Endothelial cell of umbilical vein (primary cell): ENCODE measurements around the gene LCN6. TPM values are rescaled to one million over a fixed set of nuclear protein-coding genes. Genes with fewer than 3 reads are reported as not detected.

ENCODE experiments used
- BruUV-seq: library from RNA; stranded (reverse); fragments of 400-500 nt; replicated peaks from 2 replicates; lab custom pipeline; 2021; lab: Mats Ljungman, UMichigan
- CTCF ChIA-PET: fragments of 300-600, 350-600 bp; sonication (Branson Sonifier 250); formaldehyde crosslinking; loops from one replicate; lab custom pipeline; 2021; ENCODE audit warnings: antibody characterized with exemption, inconsistent platforms; lab: Charles Lee
- POLR2A ChIA-PET: fragments of 300-600, 350-600 bp; sonication (Branson Sonifier 250); formaldehyde crosslinking; loops from one replicate; lab custom pipeline; 2021; ENCODE audit warnings: antibody characterized with exemption, inconsistent platforms; lab: Charles Lee
- DNase-seq: peaks from one replicate; pipeline ENCODE4 v3.0.0-alpha.2; 2011; ENCODE audit warnings: low read depth, low spot score
- FAIRE-seq: peaks from 2 replicates; lab custom pipeline; 2011; peaks lifted over from hg19 to GRCh38; lab: Jason Lieb, UNC
- H2AFZ ChIP-seq: 2 replicates; pipeline ENCODE4 v1.6.0; 2012; ENCODE audit warnings: low read depth, low read length, control low read depth, inconsistent platforms
- H3K27ac ChIP-seq: 2 replicates; pipeline ENCODE4 v1.5.1; 2011; ENCODE audit warnings: low read depth, mild to moderate bottlenecking, control low read depth, low read length, moderate library complexity; ENCODE audit not compliant: insufficient read depth
- H3K27me3 ChIP-seq, 2 experiments: 2 replicates each; pipeline versions ENCODE4 v1.6.0 to v1.6.1; 2011; ENCODE audit warnings: low read length in 2 of 2, mixed read lengths in 1 of 2; ENCODE audit not compliant: control insufficient read depth in 2 of 2, insufficient read depth in 2 of 2
- H3K36me3 ChIP-seq, 2 experiments: 2 replicates in 1 of 2; 3 replicates in 1 of 2; pipeline ENCODE4 v1.5.1; 2011; ENCODE audit warnings: low read length in 2 of 2, mild to moderate bottlenecking in 1 of 2, moderate library complexity in 1 of 2; ENCODE audit not compliant: control insufficient read depth in 2 of 2, insufficient read depth in 2 of 2; ENCODE audit errors: extremely low read depth in 1 of 2
- H3K4me1 ChIP-seq: 3 replicates; pipeline ENCODE4 v1.5.1; 2011; ENCODE audit warnings: mild to moderate bottlenecking, low read length; ENCODE audit not compliant: control insufficient read depth, insufficient read depth; ENCODE audit errors: extremely low read depth
- H3K4me2 ChIP-seq: 2 replicates; pipeline ENCODE4 v1.6.1; 2011; ENCODE audit warnings: low read length, control low read depth, mixed read lengths; ENCODE audit not compliant: insufficient read depth
- H3K4me3 ChIP-seq, 3 experiments: fragments of 200-600 bp in 1 of 3; sonication (generic), shearing (Covaris generic) in 1 of 3; replicated peaks in 1 of 3; 2 replicates each; pipeline ENCODE4 v1.5.1; 2011 to 2016; ENCODE audit warnings: control low read depth in 3 of 3, low read length in 3 of 3, mild to moderate bottlenecking in 2 of 3, inconsistent platforms in 1 of 3, low read depth in 1 of 3, moderate library complexity in 1 of 3; ENCODE audit not compliant: insufficient read depth in 1 of 3
- H3K79me2 ChIP-seq: 2 replicates; pipeline ENCODE4 v1.6.0; 2012; ENCODE audit warnings: low read length, inconsistent platforms; ENCODE audit not compliant: control insufficient read depth, insufficient read depth
- H3K9ac ChIP-seq: replicated peaks from 2 replicates; pipeline ENCODE3; 2011; ENCODE audit warnings: low read length, control low read depth; ENCODE audit not compliant: insufficient read depth; ENCODE audit errors: extremely low read depth
- H3K9me1 ChIP-seq: replicated peaks from 3 replicates; pipeline ENCODE4 v1.6.0; 2011; ENCODE audit warnings: mild to moderate bottlenecking, low read length; ENCODE audit not compliant: control insufficient read depth, insufficient read depth; ENCODE audit errors: extremely low read depth
- H3K9me3 ChIP-seq: replicated peaks from 2 replicates; pipeline ENCODE4 v1.5.1; 2012; ENCODE audit warnings: low read length, inconsistent platforms; ENCODE audit not compliant: control insufficient read depth, insufficient read depth
- H4K20me1 ChIP-seq: replicated peaks from 2 replicates; pipeline ENCODE3; 2011; ENCODE audit warnings: mild to moderate bottlenecking, low read length; ENCODE audit not compliant: control insufficient read depth, insufficient read depth; ENCODE audit errors: extremely low read depth
- EZH2 ChIP-seq: IDR thresholded peaks from 2 replicates; pipeline ENCODE4 v1.6.1; 2012; ENCODE audit warnings: borderline replicate concordance, low read depth, mild to moderate bottlenecking, moderate library complexity, low read length, inconsistent platforms; ENCODE audit not compliant: severe bottlenecking
- FOS ChIP-seq: IDR thresholded peaks from 2 replicates; pipeline ENCODE4 v1.6.1; 2011; ENCODE audit warnings: mild to moderate bottlenecking, low read length, moderate library complexity, borderline replicate concordance; ENCODE audit not compliant: insufficient read depth
- GATA2 ChIP-seq: IDR thresholded peaks from 2 replicates; pipeline ENCODE4 v1.7.0; 2011; ENCODE audit warnings: low read depth, mild to moderate bottlenecking, moderate library complexity, mixed read lengths, low read length; ENCODE audit not compliant: insufficient read length, insufficient read depth
- JUN ChIP-seq: IDR thresholded peaks from 2 replicates; pipeline ENCODE4 v1.6.1; 2011; ENCODE audit warnings: borderline replicate concordance, low read depth; ENCODE audit not compliant: insufficient read length, insufficient read depth
- MYC ChIP-seq: IDR thresholded peaks from one replicate; pipeline ENCODE4 v1.6.1; 2011; ENCODE audit warnings: mild to moderate bottlenecking, low read depth, low read length
- POLR2A ChIP-seq: IDR thresholded peaks from 2 replicates; pipeline ENCODE4 v1.6.1; 2012; ENCODE audit warnings: low read depth, mild to moderate bottlenecking, control low read depth, low read length
- POLR2AphosphoS5 ChIP-seq: IDR thresholded peaks from 2 replicates; pipeline ENCODE4 v1.6.1; 2012; ENCODE audit warnings: low read depth, mild to moderate bottlenecking, control low read depth, low read length, moderate library complexity; ENCODE audit not compliant: insufficient read depth
- dilution Hi-C: fragments of 300-500 bp; cut with MboI; formaldehyde crosslinking; loops from one replicate; pipeline ENCODE4 v1.15.0; 2019; ENCODE audit warnings: low sequenced_read_pairs; ENCODE audit not compliant: extremely low pct_ligation_motif_present
- intact Hi-C: fragments of 100-400 bp; cut with micrococcal nuclease; formaldehyde crosslinking; loops from one replicate; pipeline ENCODE4 v1.10.0; 2022
- polyA plus RNA-seq, 4 experiments: library from polyadenylated mRNA; depleted of rRNA in 3 of 4; stranded (reverse) in 3 of 4; unstranded in 1 of 4; fragments of >200 nt; gene quantifications; 2 replicates each; pipeline versions ENCODE4 v1.2.1 to v1.2.3, GENCODE V29; 2011 to 2012; ENCODE audit warnings: missing spikeins in 1 of 4
- total RNA-seq: library from RNA; stranded (reverse); gene quantifications from 2 replicates; pipeline ENCODE4 v1.2.3, GENCODE V29; 2021
- TF ChIP-seq, protein P1 (sequence below): IDR thresholded peaks from 2 replicates; pipeline ENCODE4 v1.6.1; 2011; ENCODE audit not compliant: insufficient read depth, insufficient read length
- TF ChIP-seq, protein P2 (sequence below), 2 donors: IDR thresholded peaks; 1 replicate in 1 of 2; 2 replicates in 1 of 2; pipeline ENCODE4 v1.5.1; 2011; ENCODE audit warnings: low read length in 2 of 2, mild to moderate bottlenecking in 2 of 2, moderate library complexity in 2 of 2, control low read depth in 1 of 2, inconsistent platforms in 1 of 2, low read depth in 1 of 2; ENCODE audit not compliant: insufficient read depth in 1 of 2; ENCODE audit errors: extremely low read depth in 1 of 2

Gene LCN6
- total and polyA plus RNA-seq, 2 donors (not counting 3 experiments of a cell fraction or from before 2014, with no cell fraction given): 0.17 TPM; not detected in 1

DNA sequence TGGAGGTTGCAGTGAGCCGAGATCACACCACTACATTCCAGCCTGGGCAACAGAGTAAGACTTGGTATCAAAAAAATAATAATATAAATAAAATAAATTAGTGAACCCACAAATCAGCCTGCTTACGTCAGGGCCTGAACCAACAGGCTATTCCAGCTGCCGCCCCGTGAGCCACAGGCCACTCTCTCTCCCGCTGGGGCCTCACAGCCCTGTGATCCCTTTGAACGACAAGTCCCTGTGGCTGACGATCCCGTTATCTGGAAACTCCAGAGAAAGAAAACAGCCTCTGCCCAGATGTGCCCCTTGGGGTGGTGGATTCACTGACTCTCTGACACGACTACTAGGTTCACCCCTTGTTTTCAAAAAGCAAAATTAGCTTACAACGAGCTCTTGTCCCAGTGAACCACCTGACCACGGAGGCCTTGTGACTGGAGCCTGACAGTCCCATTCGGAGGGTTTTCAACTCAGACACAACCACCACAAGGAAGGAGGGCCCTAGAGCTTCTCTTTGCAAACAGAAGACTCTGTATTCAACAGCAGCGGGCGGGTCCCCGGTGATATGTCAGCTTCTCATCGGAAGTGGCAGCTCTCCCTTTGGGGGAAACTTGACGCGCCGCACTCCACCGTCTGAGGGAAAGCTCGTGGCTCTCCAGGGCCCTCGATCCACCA lies 40.3 kb downstream of the LCN6 start:
- Histone ChIP-seq H3K27me3 (no peaks in the 10 kb centered on the region), H3K9me3 (no peaks in the 10 kb centered on the region), H2AFZ (no peak overlapping the region), H3K4me1 (no peaks in the 10 kb centered on the region), H3K4me2 (no peak overlapping the region), H3K27ac (no peak overlapping the region), H3K4me3 (no peak overlapping the region), H3K36me3 (no peaks in the 10 kb centered on the region), H3K9me1 (no peaks in the 10 kb centered on the region), H4K20me1 (no peaks in the 10 kb centered on the region), H3K79me2 (peaks cover 1% of the 10 kb centered on the region), H3K9ac (no peak overlapping the region)
- TF ChIP-seq FOS (no peak), GATA2 (no peak), MYC (no peak)
- intact Hi-C loops (no loop called here), dilution Hi-C loops (no loop called here)
- FAIRE-seq (no peak), DNase-seq (no peak)
- CTCF ChIA-PET: interaction anchor here (1.3 to 1.8 kb wide), 2 partner anchors 10 to 19 kb away, joined by 3 to 7 read pairs; no protein-coding TSS in a partner anchor
- no TSS peak for BruUV-seq
- POLR2A ChIA-PET: no interaction called here

DNA sequence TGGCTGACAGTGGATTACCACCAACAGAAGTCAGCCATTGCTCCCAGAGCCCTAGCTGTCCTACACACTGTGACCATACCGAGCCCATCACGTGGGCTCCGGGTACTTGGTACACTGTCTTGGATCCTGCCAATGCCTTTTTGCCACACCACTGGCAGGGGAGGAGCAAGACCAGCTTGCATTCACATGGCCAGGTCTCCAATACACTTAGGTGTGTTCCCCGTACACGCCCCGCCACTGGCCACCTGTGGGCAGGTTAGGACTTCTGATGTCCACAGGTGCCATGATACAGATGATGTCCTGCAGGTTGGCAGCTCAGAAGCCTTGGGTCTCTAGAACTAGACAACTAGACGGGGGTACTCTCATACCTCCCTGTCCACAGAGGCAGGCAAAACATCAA lies 41.3 kb downstream of the LCN6 start:
- intact Hi-C loops (no loop called here), dilution Hi-C loops (no loop called here)
- no TSS peak for BruUV-seq
- ChIA-PET CTCF (interaction anchor here (1.3 to 1.8 kb wide), 2 partner anchors 17 to 18 kb away, joined by 4 to 7 read pairs; no protein-coding TSS in a partner anchor), POLR2A (interaction anchor here (0.6 kb wide), 1 partner anchor 59 kb away, joined by 3 read pairs; no protein-coding TSS in a partner anchor)
- no peak for FAIRE-seq
- Histone ChIP-seq H3K79me2 (no peaks in the 10 kb centered on the region), H3K9ac (no peak overlapping the region), H3K9me3 (no peaks in the 10 kb centered on the region), H3K27ac (no peak overlapping the region), H2AFZ (no peak overlapping the region), H3K4me2 (no peak overlapping the region), H4K20me1 (no peaks in the 10 kb centered on the region), H3K36me3 (no peaks in the 10 kb centered on the region), H3K27me3 (no peaks in the 10 kb centered on the region), H3K4me3 (no peak overlapping the region), H3K9me1 (no peaks in the 10 kb centered on the region), H3K4me1 (no peaks in the 10 kb centered on the region)
- TF ChIP-seq MYC (no peak), EZH2 (no peak), POLR2A (no peak), POLR2AphosphoS5 (no peak), FOS (no peak), GATA2 (no peak), JUN (no peak)
- TF ChIP-seq, protein P1, sequence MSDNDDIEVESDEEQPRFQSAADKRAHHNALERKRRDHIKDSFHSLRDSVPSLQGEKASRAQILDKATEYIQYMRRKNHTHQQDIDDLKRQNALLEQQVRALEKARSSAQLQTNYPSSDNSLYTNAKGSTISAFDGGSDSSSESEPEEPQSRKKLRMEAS: no peak
- TF ChIP-seq, protein P2, sequence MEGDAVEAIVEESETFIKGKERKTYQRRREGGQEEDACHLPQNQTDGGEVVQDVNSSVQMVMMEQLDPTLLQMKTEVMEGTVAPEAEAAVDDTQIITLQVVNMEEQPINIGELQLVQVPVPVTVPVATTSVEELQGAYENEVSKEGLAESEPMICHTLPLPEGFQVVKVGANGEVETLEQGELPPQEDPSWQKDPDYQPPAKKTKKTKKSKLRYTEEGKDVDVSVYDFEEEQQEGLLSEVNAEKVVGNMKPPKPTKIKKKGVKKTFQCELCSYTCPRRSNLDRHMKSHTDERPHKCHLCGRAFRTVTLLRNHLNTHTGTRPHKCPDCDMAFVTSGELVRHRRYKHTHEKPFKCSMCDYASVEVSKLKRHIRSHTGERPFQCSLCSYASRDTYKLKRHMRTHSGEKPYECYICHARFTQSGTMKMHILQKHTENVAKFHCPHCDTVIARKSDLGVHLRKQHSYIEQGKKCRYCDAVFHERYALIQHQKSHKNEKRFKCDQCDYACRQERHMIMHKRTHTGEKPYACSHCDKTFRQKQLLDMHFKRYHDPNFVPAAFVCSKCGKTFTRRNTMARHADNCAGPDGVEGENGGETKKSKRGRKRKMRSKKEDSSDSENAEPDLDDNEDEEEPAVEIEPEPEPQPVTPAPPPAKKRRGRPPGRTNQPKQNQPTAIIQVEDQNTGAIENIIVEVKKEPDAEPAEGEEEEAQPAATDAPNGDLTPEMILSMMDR (IDR thresholded peaks at IDR 0.05; ENCODE audit: extremely low read depth in 1 of 2, insufficient read depth in 1 of 2, low read depth in 1 of 2, low read length in 2 of 2): no peak
- DNase-seq: no peak
